IMR-90 (cell line): Measurements from ENCODE around the gene GJC2. TPM values are rescaled to one million over a fixed set of nuclear protein-coding genes. Genes with fewer than 3 reads are reported as not detected.

Experiments used
- ATAC-seq: fragments of 200-7000 bp; cut with Tn5 transposase; 2 replicates; pipeline ENCODE4 v1.9.1; 2020; ENCODE audit warnings: low read depth, mild to moderate bottlenecking, moderate library complexity
- BruUV-seq: library from RNA; stranded (reverse); fragments of 400-500 nt; replicated peaks from 2 replicates; lab custom pipeline; 2021; lab: Mats Ljungman, UMichigan
- CTCF ChIA-PET: fragments of 300-600 bp; formaldehyde crosslinking; extraction: SDS; loops from one replicate; lab custom pipeline; 2021; ENCODE audit warnings: antibody characterized with exemption; lab: Yijun Ruan, JAX
- POLR2A ChIA-PET: fragments of 300-600 bp; sonication (Branson Sonifier 250); formaldehyde crosslinking; loops from one replicate; lab custom pipeline; 2022; ENCODE audit warnings: antibody characterized with exemption; ENCODE audit not compliant: unreplicated experiment; lab: Charles Lee
- DNase-seq: peaks from one replicate; pipeline ENCODE4 v3.0.0; 2013
- H2AFZ ChIP-seq: replicated peaks from 2 replicates; pipeline ENCODE3; 2013; ENCODE audit warnings: low read length, mild to moderate bottlenecking; ENCODE audit not compliant: poor library complexity
- H2AK5ac ChIP-seq: 2 replicates; pipeline ENCODE4 v1.6.1; 2013; ENCODE audit warnings: low read depth, low read length, inconsistent platforms
- H2AK9ac ChIP-seq: replicated peaks from 2 replicates; pipeline ENCODE3; 2013; ENCODE audit warnings: mild to moderate bottlenecking, low read depth, low read length, moderate library complexity; ENCODE audit not compliant: poor library complexity
- H2BK120ac ChIP-seq: 2 replicates; pipeline ENCODE4 v1.6.1; 2013; ENCODE audit warnings: low read depth, low read length, inconsistent platforms
- H2BK15ac ChIP-seq: 3 replicates; pipeline ENCODE4 v1.6.1; 2013; ENCODE audit warnings: low read depth, low read length, inconsistent platforms
- H2BK20ac ChIP-seq: 2 replicates; pipeline ENCODE4 v1.6.1; 2013; ENCODE audit warnings: low read depth, mild to moderate bottlenecking, inconsistent platforms, low read length, moderate library complexity
- H2BK5ac ChIP-seq: 2 replicates; pipeline ENCODE4 v1.6.1; 2013; ENCODE audit warnings: mild to moderate bottlenecking, low read depth, low read length, inconsistent platforms; ENCODE audit not compliant: poor library complexity, severe bottlenecking
- H3K14ac ChIP-seq: replicated peaks from 2 replicates; pipeline ENCODE4 v1.6.1; 2013; ENCODE audit warnings: low read depth, low read length, inconsistent platforms
- H3K18ac ChIP-seq: 2 replicates; pipeline ENCODE4 v1.6.1; 2013; ENCODE audit warnings: low read depth, low read length, control low read depth
- H3K23ac ChIP-seq: 2 replicates; pipeline ENCODE4 v1.6.1; 2013; ENCODE audit warnings: low read depth, low read length, inconsistent platforms
- H3K27ac ChIP-seq: 2 replicates; pipeline ENCODE4 v1.5.1; 2013; ENCODE audit warnings: mild to moderate bottlenecking, control low read depth, low read length; ENCODE audit not compliant: insufficient read depth
- H3K27me3 ChIP-seq: 2 replicates; pipeline ENCODE4 v1.6.1; 2013; ENCODE audit warnings: low read length; ENCODE audit not compliant: control insufficient read depth, insufficient read depth
- H3K36me3 ChIP-seq: 2 replicates; pipeline ENCODE4 v1.6.1; 2013; ENCODE audit warnings: low read length, mixed read lengths; ENCODE audit not compliant: control insufficient read depth, insufficient read depth
- H3K4ac ChIP-seq: 2 replicates; pipeline ENCODE4 v1.6.1; 2013; ENCODE audit warnings: low read depth, low read length, inconsistent platforms
- H3K4me1 ChIP-seq: 2 replicates; pipeline ENCODE4 v1.6.1; 2013; ENCODE audit warnings: low read length, mixed read lengths; ENCODE audit not compliant: control insufficient read depth, insufficient read depth
- H3K4me2 ChIP-seq: 2 replicates; pipeline ENCODE4 v1.6.1; 2013; ENCODE audit warnings: low read depth, mild to moderate bottlenecking, control low read depth, low read length, moderate library complexity
- H3K4me3 ChIP-seq: 2 replicates; pipeline ENCODE4 v1.5.1; 2013; ENCODE audit warnings: low read depth, mild to moderate bottlenecking, control low read depth, low read length, moderate library complexity; ENCODE audit not compliant: insufficient read depth
- H3K56ac ChIP-seq: 2 replicates; pipeline ENCODE4 v1.6.1; 2013; ENCODE audit warnings: low read length, inconsistent platforms; ENCODE audit not compliant: insufficient read depth; ENCODE audit errors: extremely low read depth
- H3K79me1 ChIP-seq, 2 experiments: 2 replicates each; pipeline ENCODE4 v1.6.1; 2013; ENCODE audit warnings: low read length in 2 of 2, inconsistent platforms in 1 of 2, low read depth in 1 of 2
- H3K9ac ChIP-seq: 2 replicates; pipeline ENCODE4 v1.6.1; 2013; ENCODE audit warnings: low read depth, low read length, control low read depth
- H3K9me1 ChIP-seq: 2 replicates; pipeline ENCODE4 v1.6.1; 2013; ENCODE audit warnings: low read length, inconsistent platforms; ENCODE audit not compliant: insufficient read depth
- H3K9me3 ChIP-seq: 2 replicates; pipeline ENCODE4 v1.6.1; 2013; ENCODE audit warnings: low read length; ENCODE audit not compliant: control insufficient read depth, insufficient read depth
- H4K20me1 ChIP-seq: 2 replicates; pipeline ENCODE4 v1.6.1; 2013; ENCODE audit warnings: low read length, inconsistent platforms; ENCODE audit not compliant: insufficient read depth
- H4K5ac ChIP-seq: 2 replicates; pipeline ENCODE4 v1.6.1; 2013; ENCODE audit warnings: mild to moderate bottlenecking, low read depth, low read length, control low read depth
- H4K8ac ChIP-seq, 2 experiments: 2 replicates each; pipeline ENCODE4 v1.6.1; 2013; ENCODE audit warnings: low read depth in 2 of 2, low read length in 2 of 2, control low read depth in 1 of 2, inconsistent platforms in 1 of 2
- H4K91ac ChIP-seq: 2 replicates; pipeline ENCODE4 v1.6.1; 2013; ENCODE audit warnings: low read depth, low read length, inconsistent platforms; ENCODE audit not compliant: insufficient read depth
- BHLHE40 ChIP-seq: fragments of 150-350 bp; IDR thresholded peaks from 2 replicates; pipeline ENCODE4 v1.6.1; 2016; ENCODE audit warnings: mild to moderate bottlenecking, low read depth, low read length
- CEBPB ChIP-seq: IDR thresholded peaks from 2 replicates; pipeline ENCODE4 v1.6.1; 2012; ENCODE audit warnings: low read depth, low read length, improper control_type of control experiment
- CHD1 ChIP-seq: IDR thresholded peaks from 2 replicates; pipeline ENCODE4 v1.6.1; 2012; ENCODE audit warnings: low read depth, low read length, improper control_type of control experiment
- CTCF ChIP-seq: conservative IDR thresholded peaks from 2 replicates; pipeline ENCODE4 v1.5.1; 2012; ENCODE audit warnings: mild to moderate bottlenecking, low read depth, low read length, improper control_type of control experiment
- FOS ChIP-seq: fragments of 150-350 bp; IDR thresholded peaks from 2 replicates; pipeline ENCODE4 v1.6.1; 2016; ENCODE audit warnings: low read depth, low read length
- MAFK ChIP-seq: IDR thresholded peaks from 2 replicates; pipeline ENCODE4 v1.6.1; 2012; ENCODE audit warnings: low read depth, low read length, improper control_type of control experiment
- MXI1 ChIP-seq: IDR thresholded peaks from 2 replicates; pipeline ENCODE4 v1.6.1; 2012; ENCODE audit warnings: low read depth, mild to moderate bottlenecking, low read length, moderate library complexity, borderline replicate concordance
- NFE2L2 ChIP-seq: fragments of 150-350 bp; IDR thresholded peaks from 2 replicates; pipeline ENCODE4 v1.6.1; 2016; ENCODE audit warnings: low read depth, mild to moderate bottlenecking, low read length
- POLR2A ChIP-seq: IDR thresholded peaks from 2 replicates; pipeline ENCODE4 v1.6.1; 2012; ENCODE audit warnings: mild to moderate bottlenecking, low read depth, low read length
- RCOR1 ChIP-seq: IDR thresholded peaks from 2 replicates; pipeline ENCODE4 v1.6.1; 2012; ENCODE audit warnings: mild to moderate bottlenecking, low read length, improper control_type of control experiment; ENCODE audit not compliant: insufficient replicate concordance
- RFX5 ChIP-seq: IDR thresholded peaks from 2 replicates; pipeline ENCODE4 v1.8.0; 2012; ENCODE audit warnings: low read depth, mild to moderate bottlenecking, low read length, moderate library complexity
- USF2 ChIP-seq: fragments of 150-350 bp; IDR thresholded peaks from 2 replicates; pipeline ENCODE4 v1.6.1; 2017; ENCODE audit warnings: mild to moderate bottlenecking, antibody characterized with exemption, low read length, low read depth
- WGBS, 2 experiments: methylation state at CpG; one replicate each; pipeline versions ENCODE4 v1.1.5 to v1.1.7; 2013; ENCODE audit warnings: missing lambda C conversion rate in 2 of 2; ENCODE audit not compliant: insufficient read length in 1 of 2; ENCODE audit errors: extremely low coverage in 2 of 2; 5-methylcytosine and 5-hydroxymethylcytosine counted together
- dilution Hi-C: fragments of 300-500 bp; cut with HindIII; formaldehyde crosslinking; loops from one replicate; pipeline ENCODE4 v1.14.3; 2018; ENCODE audit warnings: low sequenced_read_pairs; ENCODE audit not compliant: unreplicated experiment
- in situ Hi-C: fragments of 300-500 bp; cut with MboI; formaldehyde crosslinking; loops from 3 replicates; pipeline ENCODE4 v1.14.3; 2019; ENCODE audit warnings: low sequenced_read_pairs, inconsistent platforms, mixed read lengths
- intact Hi-C: fragments of 100-400 bp; cut with micrococcal nuclease; formaldehyde crosslinking; loops from 2 replicates; pipeline ENCODE4 v1.10.0; 2022
- polyA plus RNA-seq, 3 experiments: library from polyadenylated mRNA; depleted of rRNA; stranded (reverse); fragments of >200 nt; gene quantifications; 2 replicates each; pipeline ENCODE4 v1.2.3, GENCODE V29; 2012; ENCODE audit warnings: low replicate concordance in 1 of 3
- total RNA-seq: library from RNA; depleted of rRNA; stranded (reverse); fragments of >200 nt; gene quantifications from 2 replicates; pipeline ENCODE4 v1.2.3, GENCODE V29; 2012

Gene GJC2
- total and polyA plus RNA-seq, 2 of the 4 experiments (the other 2 are of a cell fraction), result 1.1 to 1.7 TPM

DNA sequence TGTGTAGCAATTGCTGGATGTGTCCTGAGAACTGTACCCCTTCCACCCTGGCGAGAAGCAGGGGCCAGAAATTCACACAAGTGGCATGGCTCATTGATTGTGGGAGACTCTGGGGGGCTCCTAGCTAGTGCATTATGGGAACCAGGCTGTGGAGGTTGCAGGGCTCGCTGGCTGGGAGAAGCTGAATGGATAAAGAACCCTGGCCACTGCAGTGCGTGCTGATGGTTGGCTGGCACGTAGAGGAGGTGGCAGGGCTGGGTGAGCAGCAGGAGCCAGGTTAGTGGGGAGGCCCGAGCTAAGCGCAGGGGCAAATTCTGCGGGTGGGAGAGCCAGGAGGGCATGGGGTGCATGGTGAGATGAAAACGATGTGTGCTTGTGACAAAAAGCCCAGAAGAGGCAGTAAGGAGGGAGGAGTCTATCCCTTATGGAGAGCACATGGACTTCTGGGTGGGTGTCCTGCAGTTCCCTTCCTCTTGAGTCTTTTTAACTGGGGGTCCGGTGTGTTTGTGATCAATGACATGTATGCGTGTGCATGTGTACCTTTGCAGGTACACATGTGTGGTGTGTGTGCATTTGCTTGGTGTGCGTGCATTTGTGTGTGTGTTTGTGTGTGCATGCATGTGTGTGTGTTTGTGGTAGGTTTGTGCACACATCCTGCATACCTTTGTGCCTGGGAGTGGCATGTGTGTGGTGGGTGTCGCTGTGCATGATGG lies 6.1 kb upstream of the GJC2 start (continued):
- TF ChIP-seq CEBPB, result no peak

- no peak overlapping the region for H3K4me2 ChIP-seq
- 80% methylated on average over 2 of the region's 16 CpGs; no CpG with 5 or more reads in 1 of the 2 experiments for WGBS, 2 experiments
- no peak overlapping the region for H2BK20ac ChIP-seq
- H4K20me1 ChIP-seq, result peaks cover 67% of the 10 kb centered on the region
- H3K56ac ChIP-seq, result no peak overlapping the region
- ChIA-PET POLR2A (no interaction called here), CTCF (no interaction called here)
- no TSS peak for BruUV-seq
- intact Hi-C loops (loop anchor here (5.0 kb wide), 1 partner anchor 42 kb away; the partner anchor contains the start of gene C1orf35), dilution Hi-C loops (no loop called here), in situ Hi-C loops (no loop called here)
- H3K9me1 ChIP-seq, result peaks cover 24% of the 10 kb centered on the region
- H3K9ac ChIP-seq, result no peak overlapping the region
- H3K4me1 ChIP-seq, result peaks cover 22% of the 10 kb centered on the region
- peaks cover 15% of the 10 kb centered on the region for H3K36me3 ChIP-seq
- no peak overlapping the region for H4K5ac ChIP-seq
- H3K9me3 ChIP-seq, result no peaks in the 10 kb centered on the region
- H3K14ac ChIP-seq, result no peak overlapping the region
- DNase-seq (no peak), ATAC-seq (no peak)
- no peak overlapping the region for H2AK9ac ChIP-seq
- no peak overlapping the region for H3K18ac ChIP-seq
- no peak overlapping the region for H2AFZ ChIP-seq
- H2BK15ac ChIP-seq, result no peak overlapping the region
- no peak overlapping the region for H3K27ac ChIP-seq
- no peak overlapping the region for H2BK120ac ChIP-seq
- H2BK5ac ChIP-seq, result no peak overlapping the region
- H3K23ac ChIP-seq, result no peak overlapping the region
- no peak overlapping the region for H4K8ac ChIP-seq
- H3K4me3 ChIP-seq, result no peak overlapping the region
- no peak overlapping the region for H4K91ac ChIP-seq
- H3K79me1 ChIP-seq, result peaks cover 0 to 73% of the 10 kb centered on the region in 2 experiments; a peak in 2 of 4 replicates
- no peaks in the 10 kb centered on the region for H3K27me3 ChIP-seq
- H3K4ac ChIP-seq, result no peak overlapping the region
- no peak overlapping the region for H2AK5ac ChIP-seq
- TF ChIP-seq RCOR1 (no peak), BHLHE40 (no peak), FOS (no peak), RFX5 (no peak), POLR2A (no peak), CHD1 (no peak), CEBPB (no peak), CTCF (no peak), MXI1 (no peak), MAFK (no peak), USF2 (no peak), NFE2L2 (no peak)
These were observed 5.3 kb upstream of the GJC2 start for GRCh38 chr1:228144193-228144992.
